Mucosa of descending colon (tissue), 3 donors: ENCODE measurements around the gene PLEKHA7. TPM values are rescaled to one million over a fixed set of nuclear protein-coding genes. Genes with fewer than 3 reads are reported as not detected.

ENCODE experiments used
- ATAC-seq: fragments of 200-7000 bp; cut with Tn5 transposase; one replicate; pipeline ENCODE4 v1.9.1; 2020; ENCODE audit warnings: mild to moderate bottlenecking, moderate library complexity
- DNase-seq, 3 donors: peaks; one replicate each; pipeline ENCODE4 v3.0.0-alpha.2; 2020
- H3K36me3 ChIP-seq: fragments of 200-600 bp; one replicate; pipeline ENCODE4 v1.8.0; 2021; ENCODE audit warnings: low read depth, mild to moderate bottlenecking
- H3K4me1 ChIP-seq: fragments of 200-600 bp; one replicate; pipeline ENCODE4 v1.8.0; 2021; ENCODE audit warnings: low read depth, mild to moderate bottlenecking
- H3K4me3 ChIP-seq: fragments of 200-600 bp; one replicate; pipeline ENCODE4 v1.8.0; 2021; ENCODE audit warnings: mild to moderate bottlenecking
- H3K9me3 ChIP-seq: fragments of 200-600 bp; one replicate; pipeline ENCODE4 v1.8.0; 2021; ENCODE audit warnings: mild to moderate bottlenecking
- CTCF ChIP-seq: fragments of 200-600 bp; IDR thresholded peaks from one replicate; pipeline ENCODE4 v1.8.0; 2022; ENCODE audit warnings: antibody characterized with exemption, mild to moderate bottlenecking
- intact Hi-C, 2 donors: fragments of 100-400 bp; cut with DNase I in 1 of 2; cut with micrococcal nuclease in 1 of 2; formaldehyde crosslinking; loops; one replicate each; pipeline versions ENCODE4 v1.11.0 to v1.11.1; 2022; cut with DNase I, micrococcal nuclease
- total RNA-seq, 3 donors: library from RNA; stranded (reverse); fragmentation: NEBNext Ultra II Directional in 2 of 3; extraction: Animal tissue kit (Norgen Biotek cat#: 25700) in 2 of 3; gene quantifications; one replicate each; pipeline versions ENCODE4 v1.2.1 to v1.2.4, GENCODE V29; 2021 to 2023
- donor health status: DM: no; HTN: no; CAD: no; lungs with moderate emphysema.
- donor health status: DM: no; HTN: no; CAD: no.
- donor health status: DM: no; HTN: yes; CAD: no.

The PLEKHA7 gene
- total RNA-seq, 3 donors from 2014 or later, result 67.0 to 120 (median 99.6) TPM

GRCh38 chr11:16841984-16842383 lies 172.2 kb downstream of the PLEKHA7 start:
- no peaks in the 10 kb centered on the region for H3K4me1 ChIP-seq
- intact Hi-C loops, result no loop called here
- TF ChIP-seq CTCF, result no peak
- H3K9me3 ChIP-seq, result no peaks in the 10 kb centered on the region
- DNase-seq, result no peak
- H3K36me3 ChIP-seq, result no peaks in the 10 kb centered on the region
- ATAC-seq, result no peak
- H3K4me3 ChIP-seq, result no peak overlapping the region

DNA sequence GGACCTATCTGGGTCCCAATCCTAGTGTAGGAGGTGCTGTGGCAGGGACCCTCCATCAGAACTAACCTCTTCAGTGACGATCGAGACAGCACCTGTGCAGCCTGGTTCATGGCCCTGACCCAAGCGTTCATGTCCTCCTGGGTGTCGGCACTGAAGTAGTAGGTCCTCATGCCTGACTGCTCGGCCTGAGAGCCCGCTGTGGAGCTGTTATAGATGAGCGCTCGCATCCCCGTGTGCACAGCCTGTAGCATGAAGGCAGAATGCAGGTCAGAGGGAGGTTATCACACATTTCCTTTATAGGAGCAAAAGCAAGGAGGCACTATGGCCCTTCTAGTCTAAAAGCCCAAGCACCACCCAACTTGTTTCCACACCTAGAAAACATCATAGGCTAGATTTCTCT lies 172.7 kb downstream of the PLEKHA7 start:
- no peaks in the 10 kb centered on the region for H3K9me3 ChIP-seq
- intact Hi-C loops, result no loop called here

DNA sequence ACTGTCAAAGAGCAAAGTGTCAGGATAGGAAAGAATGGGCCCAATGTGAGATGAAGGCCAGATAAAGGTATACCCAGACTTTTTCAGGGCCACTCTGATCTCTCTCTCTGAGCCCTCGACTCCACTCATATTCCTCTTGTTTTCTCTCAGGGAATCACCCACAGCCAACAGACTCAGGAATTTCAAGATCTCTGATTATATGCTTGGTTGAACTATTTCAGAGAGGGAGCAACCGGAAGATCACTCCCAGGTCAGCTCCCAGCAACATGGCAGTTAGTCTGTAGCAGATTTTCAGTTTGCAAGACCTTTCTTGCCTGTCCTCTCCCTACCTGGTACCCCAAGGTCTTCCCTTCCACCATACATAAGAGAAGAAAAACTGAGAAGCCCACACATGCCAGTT lies 173.3 kb downstream of the PLEKHA7 start:
- Histone ChIP-seq H3K4me3 (no peak overlapping the region), H3K4me1 (no peaks in the 10 kb centered on the region), H3K36me3 (no peaks in the 10 kb centered on the region), H3K9me3 (no peaks in the 10 kb centered on the region)
- intact Hi-C loops, result no loop called here
- TF ChIP-seq CTCF, result no peak
- ATAC-seq, result no peak
- DNase-seq, result no peak

More for the DNA sequence above, 172.7 kb downstream of the PLEKHA7 start:
- no peak for TF ChIP-seq CTCF
- H3K4me1 ChIP-seq, result no peaks in the 10 kb centered on the region
- H3K4me3 ChIP-seq, result no peak overlapping the region
- H3K36me3 ChIP-seq, result no peaks in the 10 kb centered on the region
- DNase-seq (no peak), ATAC-seq (no peak)

GRCh38 chr11:16839821-16840220 lies 174.4 kb downstream of the PLEKHA7 start:
- Histone ChIP-seq H3K4me1 (no peaks in the 10 kb centered on the region), H3K36me3 (no peaks in the 10 kb centered on the region), H3K4me3 (no peak overlapping the region), H3K9me3 (no peaks in the 10 kb centered on the region)
- ATAC-seq (no peak), DNase-seq (no peak)
- TF ChIP-seq CTCF, result no peak
- intact Hi-C loops, result no loop called here

DNA sequence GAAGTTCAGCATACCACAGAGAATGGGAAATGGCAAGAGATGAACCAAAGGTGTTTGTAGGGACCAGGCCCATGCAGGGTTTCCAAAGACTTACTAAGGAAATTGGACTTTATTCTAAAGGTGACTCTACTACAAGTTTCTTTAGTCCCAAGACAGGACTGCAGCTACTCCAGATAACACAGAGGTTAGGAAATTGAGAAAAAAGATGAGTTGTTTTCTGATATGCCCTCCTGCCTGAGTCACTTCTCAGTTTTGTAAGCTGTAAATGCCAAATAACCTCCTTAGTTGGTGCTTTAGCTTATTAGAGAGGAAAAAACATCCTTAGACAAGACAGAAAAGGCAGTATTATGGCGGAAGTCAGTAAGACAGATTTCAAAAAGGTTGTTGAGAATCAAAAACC lies 179.8 kb downstream of the PLEKHA7 start:
- intact Hi-C loops, result no loop called here
- TF ChIP-seq CTCF, result no peak
- Histone ChIP-seq H3K36me3 (no peaks in the 10 kb centered on the region), H3K9me3 (no peaks in the 10 kb centered on the region), H3K4me3 (no peak overlapping the region), H3K4me1 (no peaks in the 10 kb centered on the region)
- DNase-seq, result no peak
- ATAC-seq, result no peak

GRCh38 chr11:16833026-16833425 lies 181.2 kb downstream of the PLEKHA7 start:
- no peak for TF ChIP-seq CTCF
- no peaks in the 10 kb centered on the region for H3K9me3 ChIP-seq
- H3K4me1 ChIP-seq, result no peaks in the 10 kb centered on the region
- intact Hi-C loops, result no loop called here
- H3K4me3 ChIP-seq, result no peak overlapping the region
- ATAC-seq, result no peak
- no peaks in the 10 kb centered on the region for H3K36me3 ChIP-seq
- no peak for DNase-seq
